Activated T-cell treated with anti-CD3 and anti-CD28 coated beads, Interleukin-2, amount 50 U/mL, for 4 hours (primary cell): ENCODE data around the gene ZNF595. TPM values are rescaled to one million over a fixed set of nuclear protein-coding genes. Genes with fewer than 3 reads are reported as not detected.
"Not testable (repeated sequence)": the region's sequence is repeated elsewhere in the genome, so short reads cannot be mapped to it uniquely, and the experiment has no call there.

Experiments used
- ATAC-seq, 2 donors: fragments of 200-7000 bp; cut with Tn5 transposase; one replicate each; pipeline ENCODE4 v1.10.0; 2021
- DNase-seq: peaks from one replicate; pipeline ENCODE4 v3.0.0-alpha.2; 2020
- H3K27me3 Mint-ChIP-seq: one replicate; pipeline ENCODE4 v1.8.0; 2021; ENCODE audit warnings: low read depth, mixed read lengths
- H3K36me3 Mint-ChIP-seq: one replicate; pipeline ENCODE4 v1.8.0; 2022; ENCODE audit warnings: mixed read lengths; ENCODE audit not compliant: insufficient read depth
- H3K4me1 Mint-ChIP-seq: one replicate; pipeline ENCODE4 v1.8.0; 2021; ENCODE audit warnings: low read depth, mixed read lengths
- H3K4me3 Mint-ChIP-seq: one replicate; pipeline ENCODE4 v1.8.0; 2021; ENCODE audit warnings: mild to moderate bottlenecking, moderate library complexity, mixed read lengths
- H3K9me3 Mint-ChIP-seq: one replicate; pipeline ENCODE4 v1.8.0; 2021; ENCODE audit warnings: mixed read lengths
- total RNA-seq, 3 donors: library from RNA; stranded (reverse); gene quantifications; one replicate each; pipeline ENCODE4 v1.2.1, GENCODE V29; 2021

The ZNF595 gene
- 1 to 10 TPM; 1.8 to 7.3 (median 2.0) TPM for total RNA-seq

GRCh38 chr4:52804-53479 is at the start of gene ZNF595:
Gene ZNF595 (plus strand): TSS chr4:53321. CDS start chr4:53489, 168 bp downstream.
- H3K4me3 Mint-ChIP-seq, H3K9me3 Mint-ChIP-seq, H3K4me1 Mint-ChIP-seq, H3K27me3 Mint-ChIP-seq, H3K36me3 Mint-ChIP-seq: not testable (repeated sequence)
- DNase-seq (peak; percentile 26), ATAC-seq (peak; percentile 57 to 87)

GRCh38 chr4:9937-10870 is 42.9 kb upstream of the ZNF595 start:
- not testable (repeated sequence) for H3K36me3 Mint-ChIP-seq, H3K4me1 Mint-ChIP-seq, DNase-seq, H3K27me3 Mint-ChIP-seq, H3K4me3 Mint-ChIP-seq, H3K9me3 Mint-ChIP-seq
- peak in 1 of 2 donors; percentile 18 for ATAC-seq

DNA sequence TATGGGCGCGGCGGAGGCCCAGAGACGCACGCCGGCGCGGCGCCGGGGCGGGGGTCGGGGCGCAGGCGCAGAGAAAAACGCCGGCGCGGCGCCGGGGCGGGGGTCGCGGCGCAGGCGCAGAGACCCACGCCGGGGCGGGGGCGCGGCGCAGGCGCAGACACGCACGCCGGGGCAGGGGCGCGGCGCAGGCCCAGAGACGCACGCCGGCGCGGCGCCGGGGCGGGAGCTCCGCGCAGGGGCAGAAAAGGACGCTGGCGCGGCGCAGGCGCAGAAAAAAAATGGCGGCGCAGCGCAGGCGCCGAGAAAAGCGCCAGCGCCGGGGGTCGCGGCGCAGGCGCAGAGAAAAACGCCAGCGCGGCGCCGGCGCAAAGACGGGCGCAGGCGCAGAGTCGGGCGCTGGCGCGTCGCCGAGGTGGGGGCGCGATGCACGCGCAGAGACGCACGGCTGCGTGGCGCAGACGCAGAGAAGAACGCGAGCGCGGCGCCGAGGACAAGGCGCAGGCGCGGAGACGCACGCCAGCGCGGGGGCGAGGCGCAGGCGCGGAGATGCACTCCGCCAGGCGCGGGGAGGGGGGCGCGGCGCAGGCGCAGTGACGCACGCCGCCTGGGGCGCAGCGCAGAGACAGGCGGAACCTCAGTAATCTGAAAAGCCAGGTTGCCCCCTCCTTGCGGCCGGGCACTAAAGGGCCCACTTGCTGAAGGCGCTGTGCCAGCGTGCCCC is 41.9 kb upstream of the ZNF595 start:
- not testable (repeated sequence) for H3K9me3 Mint-ChIP-seq, H3K4me3 Mint-ChIP-seq, DNase-seq, H3K4me1 Mint-ChIP-seq, H3K27me3 Mint-ChIP-seq, H3K36me3 Mint-ChIP-seq
- peak in 1 of 2 donors; percentile 25 for ATAC-seq

- H3K9me3 Mint-ChIP-seq, H3K4me3 Mint-ChIP-seq, H3K27me3 Mint-ChIP-seq, H3K36me3 Mint-ChIP-seq, H3K4me1 Mint-ChIP-seq, DNase-seq: not testable (repeated sequence)
- peak; percentile 66 to 72 for ATAC-seq
Observed at GRCh38 chr4:11816-12417, 41.2 kb upstream of the ZNF595 start.

DNA sequence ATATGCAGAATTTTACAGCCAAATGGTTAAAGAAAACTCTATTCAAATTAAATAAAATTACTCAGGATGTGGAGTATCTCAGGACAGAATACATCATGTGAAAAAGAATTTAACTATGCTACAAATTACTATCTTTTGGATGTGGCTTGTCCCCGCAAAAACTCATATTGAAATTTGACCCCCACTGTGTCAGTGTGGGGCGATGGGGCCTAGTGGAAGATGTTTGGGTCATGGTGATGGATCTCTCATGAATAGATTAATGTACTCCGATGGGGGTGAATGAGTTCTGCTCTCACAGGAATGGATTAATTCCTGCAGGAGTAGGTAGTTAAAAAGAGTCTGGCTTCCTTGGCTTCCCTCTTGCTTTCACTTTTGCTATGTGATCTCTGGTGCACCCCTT is 35.0 kb upstream of the ZNF595 start:
- not testable (repeated sequence) for DNase-seq, H3K36me3 Mint-ChIP-seq, H3K27me3 Mint-ChIP-seq, H3K4me1 Mint-ChIP-seq, ATAC-seq, H3K9me3 Mint-ChIP-seq, H3K4me3 Mint-ChIP-seq

DNA sequence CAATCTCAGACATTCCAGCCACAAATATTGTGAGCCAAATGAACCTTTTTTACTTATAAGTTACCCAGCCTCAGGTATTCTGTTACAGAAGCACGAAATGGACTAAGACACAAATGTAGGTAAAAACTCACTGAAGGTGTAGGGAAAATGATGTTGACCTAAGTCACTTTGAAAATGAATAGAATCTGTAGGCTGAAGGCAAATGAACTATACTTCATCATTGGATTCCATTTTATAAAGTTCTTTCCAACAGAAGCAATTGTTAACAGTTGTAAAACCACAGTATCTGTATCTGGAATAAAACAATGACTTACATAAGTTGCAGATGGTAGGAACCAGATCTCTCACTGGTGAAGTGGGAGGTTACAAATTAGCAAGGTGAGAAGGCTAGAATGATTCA is 34.5 kb upstream of the ZNF595 start:
- not testable (repeated sequence) for DNase-seq

DNA sequence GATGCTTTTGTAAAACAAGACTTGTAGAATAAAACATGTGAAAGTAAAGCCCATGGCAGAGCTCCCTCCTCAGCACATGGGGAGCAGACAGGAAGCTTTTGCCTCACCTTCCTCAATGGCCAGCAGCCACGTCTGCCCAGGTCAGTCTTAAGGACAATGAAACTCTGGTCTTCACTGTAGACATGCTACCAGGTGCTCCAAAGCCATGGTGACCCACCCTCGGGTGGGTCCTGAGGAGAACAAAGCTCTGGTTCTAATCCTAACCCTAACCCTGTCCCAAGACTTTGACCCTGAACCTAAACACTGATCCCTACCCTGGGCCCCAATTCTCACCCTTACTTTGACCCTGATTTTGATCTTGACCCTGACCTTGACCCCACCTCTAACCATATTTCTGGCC is 30.2 kb upstream of the ZNF595 start:
- not testable (repeated sequence) for H3K27me3 Mint-ChIP-seq, DNase-seq, H3K36me3 Mint-ChIP-seq, H3K9me3 Mint-ChIP-seq, H3K4me3 Mint-ChIP-seq, ATAC-seq, H3K4me1 Mint-ChIP-seq

More for the DNA sequence above, 34.5 kb upstream of the ZNF595 start:
- not testable (repeated sequence) for H3K9me3 Mint-ChIP-seq, H3K27me3 Mint-ChIP-seq, H3K4me1 Mint-ChIP-seq, H3K36me3 Mint-ChIP-seq, ATAC-seq, H3K4me3 Mint-ChIP-seq

- H3K27me3 Mint-ChIP-seq, DNase-seq, ATAC-seq, H3K4me3 Mint-ChIP-seq, H3K36me3 Mint-ChIP-seq, H3K4me1 Mint-ChIP-seq, H3K9me3 Mint-ChIP-seq: not testable (repeated sequence)
Observed at GRCh38 chr4:24359-24758, 28.8 kb upstream of the ZNF595 start.

- H3K4me1 Mint-ChIP-seq, H3K36me3 Mint-ChIP-seq, ATAC-seq, H3K27me3 Mint-ChIP-seq, H3K9me3 Mint-ChIP-seq, DNase-seq, H3K4me3 Mint-ChIP-seq: not testable (repeated sequence)
Observed at GRCh38 chr4:27501-27900, 25.6 kb upstream of the ZNF595 start.

- not testable (repeated sequence) for H3K27me3 Mint-ChIP-seq, H3K4me3 Mint-ChIP-seq, H3K9me3 Mint-ChIP-seq, H3K36me3 Mint-ChIP-seq, DNase-seq, H3K4me1 Mint-ChIP-seq
- peak in 1 of 2 donors; percentile 70 for ATAC-seq
Observed at GRCh38 chr4:28767-29542, 24.2 kb upstream of the ZNF595 start.

DNA sequence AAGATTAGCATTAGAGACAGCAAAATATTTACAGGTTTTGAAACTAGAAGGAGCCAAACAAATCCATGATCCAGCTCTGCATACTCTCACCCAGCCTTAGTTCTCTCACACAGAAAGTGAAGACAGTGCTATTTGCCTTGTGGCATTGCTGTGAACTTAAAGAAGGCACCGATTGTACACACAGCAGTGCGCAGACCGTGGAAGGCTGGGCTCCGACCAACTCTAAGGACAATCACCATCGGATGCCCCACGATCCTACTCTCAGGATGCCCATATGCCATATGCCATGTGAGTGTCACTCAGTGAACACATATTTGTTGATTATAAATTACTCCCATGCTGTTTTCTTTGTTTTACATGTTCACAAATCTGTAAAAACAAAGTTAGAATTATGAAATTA is 19.8 kb upstream of the ZNF595 start:
- not testable (repeated sequence) for H3K27me3 Mint-ChIP-seq, H3K4me3 Mint-ChIP-seq, H3K4me1 Mint-ChIP-seq, DNase-seq, H3K36me3 Mint-ChIP-seq, ATAC-seq, H3K9me3 Mint-ChIP-seq

GRCh38 chr4:36559-37415 is 16.3 kb upstream of the ZNF595 start:
- not testable (repeated sequence) for H3K4me1 Mint-ChIP-seq, H3K9me3 Mint-ChIP-seq, DNase-seq, H3K36me3 Mint-ChIP-seq, ATAC-seq, H3K27me3 Mint-ChIP-seq, H3K4me3 Mint-ChIP-seq

GRCh38 chr4:38202-38601 is 14.9 kb upstream of the ZNF595 start:
- not testable (repeated sequence) for ATAC-seq, H3K4me3 Mint-ChIP-seq, H3K9me3 Mint-ChIP-seq, DNase-seq, H3K4me1 Mint-ChIP-seq, H3K36me3 Mint-ChIP-seq, H3K27me3 Mint-ChIP-seq
